Tibial nerve (tissue), 4 donors: ENCODE data around the gene UACA. TPM values are rescaled to one million over a fixed set of nuclear protein-coding genes. Genes with fewer than 3 reads are reported as not detected.
"Not testable (repeated sequence)": the region's sequence is repeated elsewhere in the genome, so short reads cannot be mapped to it uniquely, and the experiment has no call there.

Source experiments
- DNase-seq, 2 donors: peaks; one replicate each; pipeline ENCODE4 v3.0.0-alpha.2; 2019; ENCODE audit warnings: low spot score in 2 of 2
- H3K27ac ChIP-seq, 4 donors: fragments of 200-600 bp; sonication (generic) in 3 of 4; one replicate each; pipeline ENCODE4 v1.5.1; 2017 to 2019; ENCODE audit warnings: mild to moderate bottlenecking in 1 of 4
- H3K27me3 ChIP-seq, 2 donors: fragments of 200-600 bp; sonication (generic) in 1 of 2; one replicate each; pipeline versions ENCODE4 v1.5.1 to v1.6.0; 2017 to 2019
- H3K36me3 ChIP-seq, 3 donors: fragments of 200-600 bp; sonication (generic); one replicate each; pipeline ENCODE4 v1.5.1; 2018 to 2019
- H3K4me1 ChIP-seq, 4 donors: fragments of 200-600 bp; sonication (generic) in 3 of 4; one replicate each; pipeline ENCODE4 v1.5.1; 2017 to 2019
- H3K4me3 ChIP-seq, 4 donors: fragments of 200-600 bp; sonication (generic) in 3 of 4; one replicate each; pipeline ENCODE4 v1.5.1; 2017 to 2019; ENCODE audit warnings: mild to moderate bottlenecking in 1 of 4, moderate library complexity in 1 of 4
- H3K9me3 ChIP-seq, 4 donors: fragments of 200-600 bp; sonication (generic) in 3 of 4; one replicate each; pipeline ENCODE4 v1.5.1; 2017 to 2019
- EP300 ChIP-seq, 2 donors: sonication (generic); formaldehyde crosslinking; IDR thresholded peaks; one replicate each; pipeline ENCODE4 v1.6.1; 2017; ENCODE audit warnings: antibody characterized with exemption in 2 of 2, mild to moderate bottlenecking in 1 of 2
- POLR2A ChIP-seq, 2 donors: fragments of 450-650 bp; IDR thresholded peaks; one replicate each; pipeline ENCODE4 v1.6.1; 2017; ENCODE audit warnings: antibody characterized with exemption in 2 of 2, mild to moderate bottlenecking in 2 of 2, moderate library complexity in 2 of 2
- WGBS, 2 donors: methylation state at CpG; one replicate each; pipeline ENCODE4 v1.1.5; 2018; 5-methylcytosine and 5-hydroxymethylcytosine counted together
- total RNA-seq, 4 donors: library from RNA; depleted of rRNA; stranded (reverse); fragments of >200 nt; gene quantifications; one replicate each; pipeline ENCODE4 v1.1.0, GENCODE V29; 2016
- TF ChIP-seq, protein P1 (sequence below), 5 experiments: fragments of 200-600 bp in 3 of 5; fragments of 450-650 bp in 2 of 5; sonication (generic) in 3 of 5; IDR thresholded peaks; one replicate each; pipeline ENCODE4 v1.5.1; 2016 to 2019; ENCODE audit warnings: antibody characterized with exemption in 5 of 5, mild to moderate bottlenecking in 3 of 5, moderate library complexity in 2 of 5

The UACA gene
- total RNA-seq, 4 donors from 2014 or later: 107 to 210 (median 168) TPM

- Histone ChIP-seq H3K27ac (no peak overlapping the region), H3K27me3 (no peaks in the 10 kb centered on the region), H3K36me3 (no peaks in the 10 kb centered on the region), H3K9me3 (peaks cover 0 to 6% (median 0%) of the 10 kb centered on the region in 4 donors), H3K4me1 (no peaks in the 10 kb centered on the region), H3K4me3 (no peak overlapping the region)
- no peak for DNase-seq
- WGBS, 2 donors: 82 to 83% methylated on average over 4 of the region's 4 CpGs
- TF ChIP-seq EP300 (IDR thresholded peaks at IDR 0.05) (no peak), POLR2A (IDR thresholded peaks at IDR 0.05) (no peak)
- TF ChIP-seq, protein P1, sequence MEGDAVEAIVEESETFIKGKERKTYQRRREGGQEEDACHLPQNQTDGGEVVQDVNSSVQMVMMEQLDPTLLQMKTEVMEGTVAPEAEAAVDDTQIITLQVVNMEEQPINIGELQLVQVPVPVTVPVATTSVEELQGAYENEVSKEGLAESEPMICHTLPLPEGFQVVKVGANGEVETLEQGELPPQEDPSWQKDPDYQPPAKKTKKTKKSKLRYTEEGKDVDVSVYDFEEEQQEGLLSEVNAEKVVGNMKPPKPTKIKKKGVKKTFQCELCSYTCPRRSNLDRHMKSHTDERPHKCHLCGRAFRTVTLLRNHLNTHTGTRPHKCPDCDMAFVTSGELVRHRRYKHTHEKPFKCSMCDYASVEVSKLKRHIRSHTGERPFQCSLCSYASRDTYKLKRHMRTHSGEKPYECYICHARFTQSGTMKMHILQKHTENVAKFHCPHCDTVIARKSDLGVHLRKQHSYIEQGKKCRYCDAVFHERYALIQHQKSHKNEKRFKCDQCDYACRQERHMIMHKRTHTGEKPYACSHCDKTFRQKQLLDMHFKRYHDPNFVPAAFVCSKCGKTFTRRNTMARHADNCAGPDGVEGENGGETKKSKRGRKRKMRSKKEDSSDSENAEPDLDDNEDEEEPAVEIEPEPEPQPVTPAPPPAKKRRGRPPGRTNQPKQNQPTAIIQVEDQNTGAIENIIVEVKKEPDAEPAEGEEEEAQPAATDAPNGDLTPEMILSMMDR (IDR thresholded peaks at IDR 0.05): no peak
These were observed 146.1 kb downstream of the UACA start for GRCh38 chr15:70617076-70617910.

- H3K4me3 ChIP-seq, H3K27me3 ChIP-seq, DNase-seq, H3K9me3 ChIP-seq, H3K4me1 ChIP-seq, H3K27ac ChIP-seq, H3K36me3 ChIP-seq: not testable (repeated sequence)
- 38 to 48% methylated on average over 2 of the region's 2 CpGs for WGBS, 2 donors
These were observed 147.0 kb downstream of the UACA start for GRCh38 chr15:70616311-70616756.

- no peaks in the 10 kb centered on the region for H3K36me3 ChIP-seq
- H3K9me3 ChIP-seq: no peaks in the 10 kb centered on the region
- no peak overlapping the region for H3K27ac ChIP-seq
- no peak overlapping the region for H3K4me3 ChIP-seq
- WGBS, 2 donors: 87 to 92% methylated on average over 9 of the region's 9 CpGs
- no peaks in the 10 kb centered on the region for H3K4me1 ChIP-seq
- DNase-seq: no peak
- no peak for TF ChIP-seq EP300 (IDR thresholded peaks at IDR 0.05)
- no peak for TF ChIP-seq POLR2A (IDR thresholded peaks at IDR 0.05)
- TF ChIP-seq, protein P1 (IDR thresholded peaks at IDR 0.05): no peak
- H3K27me3 ChIP-seq: no peaks in the 10 kb centered on the region
These were observed 147.7 kb downstream of the UACA start for GRCh38 chr15:70615435-70616310.

DNA sequence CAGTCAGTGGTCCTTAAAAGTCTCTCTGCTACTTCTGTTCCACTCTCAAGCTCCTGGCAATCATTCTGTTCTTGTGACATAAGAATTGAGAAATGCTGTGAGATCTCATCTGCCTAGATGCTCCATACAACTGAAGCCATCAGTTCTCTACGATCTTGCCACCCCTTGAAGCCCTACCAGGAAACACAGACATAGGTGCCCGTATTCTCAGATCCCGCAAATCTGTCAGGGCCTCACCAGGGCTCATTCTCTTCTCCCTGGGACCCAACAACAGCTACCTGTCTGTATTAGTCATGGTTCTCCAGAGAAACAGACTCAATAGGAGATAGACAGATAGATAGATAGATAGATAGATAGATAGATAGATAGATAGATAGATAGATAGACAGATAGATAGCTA lies 149.1 kb downstream of the UACA start:
- 91 to 94% methylated on average over 3 of the region's 3 CpGs for WGBS, 2 donors
- H3K27me3 ChIP-seq: no peaks in the 10 kb centered on the region
- no peaks in the 10 kb centered on the region for H3K9me3 ChIP-seq
- DNase-seq: no peak
- H3K27ac ChIP-seq: no peak overlapping the region
- TF ChIP-seq POLR2A (IDR thresholded peaks at IDR 0.05) (no peak), EP300 (IDR thresholded peaks at IDR 0.05) (no peak)
- TF ChIP-seq, protein P1 (IDR thresholded peaks at IDR 0.05): no peak
- no peaks in the 10 kb centered on the region for H3K36me3 ChIP-seq
- no peak overlapping the region for H3K4me3 ChIP-seq
- peaks cover 0 to 4% (median 0%) of the 10 kb centered on the region in 4 donors for H3K4me1 ChIP-seq

GRCh38 chr15:70613271-70613670 lies 150.1 kb downstream of the UACA start:
- no peak for DNase-seq
- H3K4me1 ChIP-seq: peaks cover 0 to 8% (median 2%) of the 10 kb centered on the region in 4 donors
- WGBS, 2 donors: 62 to 75% methylated on average over 2 of the region's 2 CpGs
- H3K27ac ChIP-seq: no peak overlapping the region
- no peaks in the 10 kb centered on the region for H3K27me3 ChIP-seq
- TF ChIP-seq POLR2A (IDR thresholded peaks at IDR 0.05): no peak
- H3K36me3 ChIP-seq: no peaks in the 10 kb centered on the region
- no peak overlapping the region for H3K4me3 ChIP-seq
- no peaks in the 10 kb centered on the region for H3K9me3 ChIP-seq

DNA sequence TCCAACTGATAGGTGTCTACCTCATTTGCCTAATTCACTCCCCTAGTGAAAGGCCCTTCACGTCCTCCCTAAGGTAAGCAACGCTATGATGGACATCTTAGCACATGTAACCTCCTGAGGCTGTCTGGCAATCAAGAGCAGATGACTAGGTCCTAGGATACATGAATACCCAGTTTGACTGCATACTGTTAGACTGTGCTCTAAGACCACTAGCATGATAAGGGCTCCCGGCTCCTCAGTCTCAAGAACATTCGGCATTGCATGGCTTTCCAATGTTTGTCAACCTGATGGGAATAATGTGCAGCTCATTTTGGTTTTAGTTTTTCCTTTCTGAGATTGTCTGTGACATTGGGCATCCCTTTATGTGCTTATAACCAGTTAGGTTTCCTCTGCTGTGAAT lies 152.1 kb downstream of the UACA start:
- Histone ChIP-seq H3K27ac (no peak overlapping the region), H3K4me3 (no peak overlapping the region), H3K36me3 (no peaks in the 10 kb centered on the region), H3K27me3 (no peaks in the 10 kb centered on the region), H3K4me1 (peaks cover 0 to 23% (median 3%) of the 10 kb centered on the region in 4 donors), H3K9me3 (no peaks in the 10 kb centered on the region)
- TF ChIP-seq EP300 (IDR thresholded peaks at IDR 0.05) (no peak), POLR2A (IDR thresholded peaks at IDR 0.05) (no peak)
- TF ChIP-seq, protein P1 (IDR thresholded peaks at IDR 0.05): no peak
- DNase-seq: no peak
- WGBS, 2 donors: 97 to 99% methylated on average over 4 of the region's 4 CpGs
